Measurements from ENCODE around the gene CCDC71. TPM values are rescaled to one million over a fixed set of nuclear protein-coding genes. Genes with fewer than 3 reads are reported as not detected.
A peak's percentile ranks its signal among the peaks of the same experiment; 100 is the strongest.

CCDC71 gene
- total RNA-seq, 2 donors from 2014 or later, result 44.2 to 47.0 TPM

DNA sequence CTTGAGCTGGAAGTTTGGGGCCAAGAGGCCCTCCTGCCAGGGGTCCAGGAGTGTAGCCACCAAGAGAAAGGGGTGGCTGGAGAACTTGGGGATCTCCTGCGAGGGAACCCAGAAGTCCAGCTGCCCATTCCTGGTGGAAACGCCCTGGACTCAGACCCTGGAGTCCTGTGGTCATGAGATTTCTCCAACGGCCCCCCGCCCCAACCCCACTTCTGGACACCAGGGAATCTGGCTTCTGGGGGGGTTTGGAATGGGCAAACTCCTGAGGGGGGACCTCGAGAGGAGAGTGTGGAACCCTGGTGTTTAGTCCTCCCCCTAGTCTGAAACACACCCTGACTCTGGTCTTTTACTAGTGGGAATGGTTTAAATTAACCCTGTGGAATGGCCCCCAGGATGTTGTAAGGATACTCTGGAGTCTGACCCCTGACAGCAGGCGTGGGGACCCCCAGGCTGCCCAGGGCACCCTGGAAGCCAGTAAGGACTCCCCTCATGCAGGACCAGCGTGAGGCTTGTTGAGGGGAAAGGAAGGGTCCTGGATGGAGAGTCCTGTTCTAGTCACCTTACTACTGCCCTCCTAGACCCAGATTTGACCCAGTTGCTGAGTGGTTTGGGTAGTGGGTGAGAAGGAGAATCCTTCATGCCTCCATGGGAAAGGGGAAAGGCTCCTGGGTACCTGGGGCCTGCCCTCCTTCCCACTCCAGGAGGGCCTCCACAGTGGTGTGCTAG, 5.8 kb upstream of the CCDC71 start:
- no peak for TF ChIP-seq POLR2AphosphoS5 (IDR thresholded peaks at IDR 0.05)
- TF ChIP-seq, protein P1, sequence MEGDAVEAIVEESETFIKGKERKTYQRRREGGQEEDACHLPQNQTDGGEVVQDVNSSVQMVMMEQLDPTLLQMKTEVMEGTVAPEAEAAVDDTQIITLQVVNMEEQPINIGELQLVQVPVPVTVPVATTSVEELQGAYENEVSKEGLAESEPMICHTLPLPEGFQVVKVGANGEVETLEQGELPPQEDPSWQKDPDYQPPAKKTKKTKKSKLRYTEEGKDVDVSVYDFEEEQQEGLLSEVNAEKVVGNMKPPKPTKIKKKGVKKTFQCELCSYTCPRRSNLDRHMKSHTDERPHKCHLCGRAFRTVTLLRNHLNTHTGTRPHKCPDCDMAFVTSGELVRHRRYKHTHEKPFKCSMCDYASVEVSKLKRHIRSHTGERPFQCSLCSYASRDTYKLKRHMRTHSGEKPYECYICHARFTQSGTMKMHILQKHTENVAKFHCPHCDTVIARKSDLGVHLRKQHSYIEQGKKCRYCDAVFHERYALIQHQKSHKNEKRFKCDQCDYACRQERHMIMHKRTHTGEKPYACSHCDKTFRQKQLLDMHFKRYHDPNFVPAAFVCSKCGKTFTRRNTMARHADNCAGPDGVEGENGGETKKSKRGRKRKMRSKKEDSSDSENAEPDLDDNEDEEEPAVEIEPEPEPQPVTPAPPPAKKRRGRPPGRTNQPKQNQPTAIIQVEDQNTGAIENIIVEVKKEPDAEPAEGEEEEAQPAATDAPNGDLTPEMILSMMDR (IDR thresholded peaks at IDR 0.05), result no peak
- no peak for TF ChIP-seq POLR2A (IDR thresholded peaks at IDR 0.05)
- intact Hi-C loops (cut with DNase I), result loop anchor here (1.0 to 5.0 kb wide), 3 partner anchors 105 to 275 kb away; partner anchors contain the start of genes C3orf62 and USP4
- WGBS, result 25% methylated on average over 5 of the region's 7 CpGs
- Histone ChIP-seq H3K36me3 (no peaks in the 10 kb centered on the region), H3K27ac (peak overlapping the region; percentile 78 to 81), H3K4me1 (replicated peaks) (peaks cover 13% of the 10 kb centered on the region), H3K9me3 (no peaks in the 10 kb centered on the region), H3K27me3 (replicated peaks; ENCODE audit: insufficient read depth) (no peaks in the 10 kb centered on the region), H3K4me3 (peak overlapping the region; percentile 66 to 85)
- DNase-seq (ENCODE audit: low spot score), result no peak

DNA sequence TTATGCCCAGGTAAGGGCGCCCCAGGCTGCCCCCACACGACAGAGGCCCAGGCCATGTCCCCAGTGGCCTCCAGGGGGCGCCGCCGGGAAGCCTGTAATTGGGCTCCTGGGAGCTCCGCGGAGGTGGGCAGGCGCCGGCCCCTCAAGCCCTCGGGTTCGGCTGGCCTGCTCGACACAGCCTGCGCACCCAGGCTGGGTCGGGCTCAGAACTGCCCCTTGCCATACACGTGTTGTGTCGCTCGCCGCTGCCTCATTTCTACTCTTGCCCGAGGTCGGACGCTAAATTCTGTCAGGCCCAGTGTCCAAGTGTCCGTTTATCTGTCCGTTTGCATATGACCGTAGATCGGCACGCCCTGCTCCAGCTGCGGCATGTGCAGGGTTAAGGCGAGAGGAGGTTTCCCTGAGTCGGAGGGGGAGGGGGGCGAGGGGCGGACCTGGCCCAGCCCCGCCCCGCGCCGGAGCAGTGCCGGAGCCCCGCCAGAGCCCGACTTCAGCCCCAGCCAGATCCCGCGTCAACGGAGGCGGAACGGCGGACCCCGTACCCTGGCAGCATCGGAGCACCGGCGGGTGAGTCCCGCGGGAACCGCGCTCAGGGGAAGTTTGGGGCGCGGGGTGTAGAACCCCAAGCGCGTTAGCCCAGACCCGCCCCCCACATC, 5.1 kb upstream of the CCDC71 start, which contains the start of gene KLHDC8B:
KLHDC8B (plus strand) TSS at position 480 of the 656 bp plus-strand sequence. CDS start 1,172 bp downstream, outside the sequence.
- peak within 1 kb of the TSS; percentile 78 to 81 for H3K27ac ChIP-seq
- peaks cover 13% of the 10 kb centered on the region for H3K4me1 ChIP-seq (replicated peaks)
- intact Hi-C loops (cut with DNase I), result loop anchor here (1.0 to 5.0 kb wide), 3 partner anchors 106 to 276 kb away; partner anchors contain the start of genes C3orf62 and USP4
- peak; percentile 73 for DNase-seq (ENCODE audit: low spot score)
- H3K9me3 ChIP-seq, result no peaks in the 10 kb centered on the region
- peak within 1 kb of the TSS; percentile 66 to 85 for H3K4me3 ChIP-seq
- no peaks in the 10 kb centered on the region for H3K36me3 ChIP-seq
- 1% methylated on average over 38 of the region's 57 CpGs for WGBS
- TF ChIP-seq, protein P1 (IDR thresholded peaks at IDR 0.05), result peak; percentile 84 to 95 (median 92)
- TF ChIP-seq POLR2AphosphoS5 (IDR thresholded peaks at IDR 0.05) (peak; percentile 59), POLR2A (IDR thresholded peaks at IDR 0.05) (peak; percentile 52)
- H3K27me3 ChIP-seq (replicated peaks; ENCODE audit: insufficient read depth), result no peaks in the 10 kb centered on the region

DNA sequence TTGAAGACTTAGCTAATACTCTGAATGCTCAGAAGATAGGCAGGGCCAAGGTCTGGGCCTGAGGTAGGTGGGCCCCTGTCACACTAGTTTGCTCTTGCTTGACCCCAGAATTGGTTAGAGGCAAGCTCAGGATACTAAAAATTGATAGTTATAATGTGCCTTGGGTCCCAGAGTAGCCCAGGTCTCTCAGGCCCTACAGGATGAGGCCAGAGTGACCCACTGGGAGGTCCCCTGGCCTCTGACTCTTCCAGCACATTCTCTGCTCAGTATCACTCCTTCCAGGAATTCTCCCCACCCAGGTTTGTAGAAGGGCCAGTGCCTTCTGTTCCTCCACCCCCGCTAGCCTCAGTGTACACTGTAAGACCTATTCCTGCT, 4.6 kb upstream of the CCDC71 start:
- WGBS, result 0% methylated on average over 1 of the region's 1 CpG
- peak overlapping the region; percentile 66 to 85 for H3K4me3 ChIP-seq
- H3K9me3 ChIP-seq, result no peaks in the 10 kb centered on the region
- no peaks in the 10 kb centered on the region for H3K27me3 ChIP-seq (replicated peaks; ENCODE audit: insufficient read depth)
- peak overlapping the region; percentile 78 to 81 for H3K27ac ChIP-seq
- TF ChIP-seq POLR2AphosphoS5 (IDR thresholded peaks at IDR 0.05) (no peak), POLR2A (IDR thresholded peaks at IDR 0.05) (no peak)
- TF ChIP-seq, protein P1 (IDR thresholded peaks at IDR 0.05), result no peak
- H3K4me1 ChIP-seq (replicated peaks), result peaks cover 13% of the 10 kb centered on the region
- no peak for DNase-seq (ENCODE audit: low spot score)
- no peaks in the 10 kb centered on the region for H3K36me3 ChIP-seq
- intact Hi-C loops (cut with DNase I), result loop anchor here (1.0 to 5.0 kb wide), 3 partner anchors 107 to 277 kb away; partner anchors contain the start of genes C3orf62 and USP4

DNA sequence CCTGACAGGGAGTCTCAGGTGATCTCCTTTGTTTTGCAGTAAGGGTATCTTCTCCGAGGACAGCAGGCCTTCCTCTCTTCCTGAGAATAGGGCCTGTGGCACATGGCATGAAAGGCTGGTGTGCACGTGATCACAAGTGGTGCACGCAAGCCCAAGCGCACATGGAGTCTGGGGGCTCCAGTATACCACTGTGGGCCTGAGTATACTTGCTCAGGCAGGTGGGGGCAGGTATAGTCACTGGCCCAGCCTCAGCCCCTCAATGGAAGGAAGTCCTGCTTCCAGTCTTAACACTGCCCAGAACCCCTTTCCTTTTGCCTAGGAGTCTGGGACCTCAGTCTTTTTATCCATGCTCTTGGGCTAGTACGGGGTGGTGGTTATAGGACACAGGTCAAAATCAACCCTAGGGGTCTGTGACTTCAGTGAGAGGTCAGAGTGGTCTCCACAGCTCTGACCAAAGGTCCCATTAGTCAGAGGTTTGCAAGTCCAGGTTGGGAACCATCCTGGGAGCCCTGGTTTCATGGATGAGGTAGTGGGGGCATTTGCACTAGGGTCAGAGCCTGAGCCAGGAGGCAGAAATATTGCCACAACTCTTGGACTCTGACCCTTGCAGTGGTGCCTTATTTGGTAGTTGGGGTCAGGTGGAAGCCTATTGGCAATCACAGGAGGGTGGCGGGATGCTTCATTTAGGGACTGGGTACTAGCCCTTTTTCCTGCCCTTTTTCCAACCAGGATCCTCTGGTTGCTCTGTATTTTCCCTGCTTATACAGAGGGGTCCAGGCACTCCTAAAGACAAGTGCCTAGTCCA, 823 bp upstream of the CCDC71 start:
- Histone ChIP-seq H3K9me3 (no peaks in the 10 kb centered on the region), H3K4me3 (peak overlapping the region; percentile 87 to 98), H3K36me3 (no peaks in the 10 kb centered on the region), H3K27ac (peak overlapping the region; percentile 82 to 86), H3K4me1 (replicated peaks) (peaks cover 5% of the 10 kb centered on the region), H3K27me3 (replicated peaks; ENCODE audit: insufficient read depth) (no peaks in the 10 kb centered on the region)
- no peak for DNase-seq (ENCODE audit: low spot score)
- intact Hi-C loops (cut with DNase I), result no loop called here
- WGBS, result 89% methylated on average over 6 of the region's 6 CpGs
- TF ChIP-seq POLR2AphosphoS5 (IDR thresholded peaks at IDR 0.05) (no peak), POLR2A (IDR thresholded peaks at IDR 0.05) (no peak)
- TF ChIP-seq, protein P1 (IDR thresholded peaks at IDR 0.05), result no peak

All from prostate gland (tissue), 2 donors.